Bronchial epithelial cell (primary cell): ENCODE measurements around the gene MED26. TPM values are rescaled to one million over a fixed set of nuclear protein-coding genes. Genes with fewer than 3 reads are reported as not detected.

ENCODE experiments used
- DNase-seq: peaks from one replicate; pipeline ENCODE4 v3.0.0-alpha.2; 2010; ENCODE audit warnings: low read depth
- FAIRE-seq: peaks from 2 replicates; lab custom pipeline; 2011; peaks lifted over from hg19 to GRCh38; lab: Jason Lieb, UNC
- H3K27me3 ChIP-seq: 2 replicates; pipeline ENCODE4 v1.5.1; 2011; ENCODE audit warnings: low read length; ENCODE audit not compliant: control insufficient read depth, insufficient read depth
- H3K36me3 ChIP-seq: 2 replicates; pipeline ENCODE4 v1.5.1; 2011; ENCODE audit warnings: low read length; ENCODE audit not compliant: control insufficient read depth, insufficient read depth
- H3K4me3 ChIP-seq: 2 replicates; pipeline ENCODE4 v1.5.1; 2011; ENCODE audit warnings: mild to moderate bottlenecking, low read depth, low read length, control low read depth
- CTCF ChIP-seq: IDR thresholded peaks from 2 replicates; pipeline ENCODE4 v1.5.1; 2011; ENCODE audit warnings: mild to moderate bottlenecking, moderate library complexity, low read length, control low read depth, inconsistent platforms; ENCODE audit not compliant: insufficient read depth, severe bottlenecking
- total RNA-seq: library from RNA; depleted of rRNA; stranded (reverse); fragments of >200 nt; gene quantifications from 2 replicates; pipeline ENCODE4 v1.2.1, GENCODE V29; 2014

The MED26 gene
- total RNA-seq, 1 donor from 2014 or later = 2.9 TPM

DNA sequence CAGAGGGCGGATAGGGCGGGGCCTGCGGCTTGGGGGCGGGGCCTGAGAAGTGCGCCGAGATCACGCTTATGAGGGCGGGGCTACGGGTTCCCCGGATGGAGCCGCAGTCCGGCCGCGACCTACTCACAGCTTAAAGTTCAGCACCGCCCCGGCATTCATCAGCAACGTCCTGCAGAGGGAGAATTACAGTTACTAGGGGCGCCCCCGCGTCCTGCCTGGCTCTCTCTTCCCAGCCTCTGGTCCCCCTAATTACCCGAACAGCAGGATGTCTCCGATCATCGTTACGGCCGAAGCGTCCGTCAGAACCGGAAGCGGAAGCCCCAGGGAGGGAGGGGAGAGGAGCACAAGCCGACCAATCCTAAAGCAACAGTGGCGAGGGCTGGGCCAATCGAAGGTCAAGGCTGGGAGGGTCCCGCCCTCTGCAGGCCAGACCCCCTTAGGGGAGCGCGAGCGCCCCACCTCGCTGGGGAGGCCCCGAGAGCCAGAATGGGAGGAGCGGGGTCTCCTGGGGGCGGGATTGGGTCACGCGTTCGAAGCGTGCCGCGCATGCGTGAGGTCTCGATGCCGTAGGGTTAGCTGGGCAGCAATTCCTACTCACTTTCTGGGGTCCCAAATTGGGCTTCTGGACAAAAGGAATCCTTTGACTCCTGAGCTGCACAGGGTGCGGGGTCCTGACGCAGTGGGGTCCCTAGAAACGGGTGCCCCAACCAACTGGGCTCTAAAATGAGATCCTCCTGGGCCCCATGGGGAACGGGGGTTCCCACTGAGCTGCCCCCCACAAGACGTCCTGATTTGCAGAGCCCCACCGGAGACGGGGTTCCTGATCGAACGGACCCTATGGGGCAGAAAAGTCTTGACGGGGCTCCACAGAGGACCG lies 32.1 kb upstream of the MED26 start, which contains the start of gene SMIM7:
TSS of gene SMIM7 (minus strand) at position 313 of the 877 bp plus-strand sequence. CDS start at position 279, 34 bp downstream.
- H3K27me3 ChIP-seq = no peaks in the 10 kb centered on the region
- peaks cover 13% of the 10 kb centered on the region for H3K36me3 ChIP-seq
- DNase-seq (peak; percentile 94), FAIRE-seq (no peak)
- peak within 1 kb of the TSS; percentile 56 for H3K4me3 ChIP-seq
- TF ChIP-seq CTCF = peak; percentile 6

DNA sequence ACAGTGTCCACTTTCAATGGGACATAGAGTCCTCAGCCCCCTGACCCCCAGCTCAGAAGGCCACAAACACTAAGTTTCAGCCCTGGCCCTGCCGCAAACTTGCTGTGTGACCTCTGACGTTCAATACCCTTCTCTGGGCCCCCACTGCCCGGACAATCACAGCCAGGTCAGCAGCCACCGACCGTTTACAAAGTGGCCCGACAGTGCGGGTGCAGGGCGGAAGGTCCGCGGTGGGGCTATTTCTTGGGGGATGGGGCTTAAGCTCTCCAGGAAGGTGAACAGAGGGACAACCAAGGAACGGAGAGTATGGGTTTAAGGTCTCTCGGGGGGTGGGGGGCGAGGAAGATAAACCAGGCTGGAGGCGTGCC lies 31.4 kb upstream of the MED26 start:
- H3K36me3 ChIP-seq = peaks cover 17% of the 10 kb centered on the region
- H3K4me3 ChIP-seq = peak overlapping the region; percentile 56
- no peaks in the 10 kb centered on the region for H3K27me3 ChIP-seq
- FAIRE-seq (no peak), DNase-seq (no peak)
- no peak for TF ChIP-seq CTCF

DNA sequence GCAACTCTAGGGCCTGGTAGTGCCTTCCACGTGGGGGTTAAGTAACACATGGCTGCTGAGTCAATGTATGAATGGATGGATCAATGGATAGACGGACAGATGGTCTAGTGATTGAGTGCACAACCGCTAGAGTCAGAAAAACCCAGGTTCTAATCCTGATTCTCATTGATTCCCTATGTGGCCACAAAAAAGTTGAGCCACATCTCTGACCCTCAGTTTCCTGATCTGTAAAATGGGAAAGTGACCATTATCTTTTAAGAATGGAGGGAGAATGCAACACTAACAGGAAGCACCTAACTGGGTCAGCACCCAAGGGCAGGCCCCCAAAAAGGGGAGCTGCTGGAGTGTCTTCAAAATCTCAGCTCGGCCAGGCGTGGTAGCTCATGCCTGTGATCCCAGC lies 29.4 kb upstream of the MED26 start:
- Histone ChIP-seq H3K4me3 (no peak overlapping the region), H3K27me3 (no peaks in the 10 kb centered on the region), H3K36me3 (peaks cover 29% of the 10 kb centered on the region)
- no peak for TF ChIP-seq CTCF
- no peak for DNase-seq
- FAIRE-seq = no peak

- Histone ChIP-seq H3K4me3 (no peak overlapping the region), H3K36me3 (peaks cover 37% of the 10 kb centered on the region), H3K27me3 (no peaks in the 10 kb centered on the region)
- TF ChIP-seq CTCF = no peak
- no peak for FAIRE-seq
- no peak for DNase-seq
Measured at GRCh38 chr19:16655727-16656126, 27.7 kb upstream of the MED26 start.

DNA sequence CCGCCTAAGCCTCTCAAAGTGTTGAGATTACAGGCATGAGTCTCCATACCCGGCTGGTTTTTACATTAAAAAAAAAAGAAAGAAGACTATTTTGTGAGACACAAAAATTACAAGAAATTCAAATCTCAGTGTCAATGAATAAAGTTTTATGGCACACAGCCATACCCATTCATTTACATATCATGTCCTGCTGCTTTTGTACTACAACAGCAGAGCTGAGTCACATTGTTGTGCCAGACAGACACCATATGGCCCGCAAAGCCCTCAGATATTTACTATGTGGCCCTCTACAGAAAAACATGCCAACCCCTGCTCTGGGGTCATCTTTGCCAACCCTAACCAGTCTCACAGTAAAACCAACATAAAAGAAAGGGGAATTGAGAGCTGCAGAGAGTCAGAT lies 26.6 kb upstream of the MED26 start:
- H3K27me3 ChIP-seq = no peaks in the 10 kb centered on the region
- no peak for TF ChIP-seq CTCF
- H3K36me3 ChIP-seq = peaks cover 38% of the 10 kb centered on the region
- no peak overlapping the region for H3K4me3 ChIP-seq
- DNase-seq = no peak
- FAIRE-seq = no peak

- H3K4me3 ChIP-seq = no peak overlapping the region
- DNase-seq (no peak), FAIRE-seq (no peak)
- no peaks in the 10 kb centered on the region for H3K27me3 ChIP-seq
- no peak for TF ChIP-seq CTCF
- H3K36me3 ChIP-seq = peaks cover 38% of the 10 kb centered on the region
Measured at GRCh38 chr19:16654140-16654539, 26.1 kb upstream of the MED26 start.
